Measurements from ENCODE around the gene MTHFD2. TPM values are rescaled to one million over a fixed set of nuclear protein-coding genes. Genes with fewer than 3 reads are reported as not detected.

Gene MTHFD2
- total RNA-seq, 4 donors from 2014 or later, result 15.1 to 24.8 (median 16.2) TPM

DNA sequence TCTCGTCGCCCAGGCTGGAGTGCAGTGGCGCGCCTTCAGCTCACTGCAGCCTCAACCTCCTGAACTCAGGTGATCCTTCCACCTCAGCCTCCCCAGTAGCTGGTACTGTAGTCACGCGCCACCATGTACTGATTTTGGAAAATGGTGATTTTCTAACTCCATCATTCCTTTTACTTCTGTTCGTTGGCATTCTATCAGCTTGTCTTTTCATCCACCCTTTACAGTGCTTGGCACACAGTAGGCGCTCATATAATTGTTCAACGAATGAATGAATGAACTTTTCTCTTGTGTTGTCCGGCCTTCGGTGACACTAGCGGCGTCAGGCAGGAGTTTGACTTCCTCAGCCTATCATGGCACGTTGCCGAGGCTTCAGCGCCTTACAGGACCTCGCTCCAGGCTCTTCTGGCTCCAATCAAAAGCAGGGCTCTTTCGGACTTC is 373 bp upstream of the MTHFD2 start:
- no peak for DNase-seq
- no peaks in the 10 kb centered on the region for H3K9me3 ChIP-seq

DNA sequence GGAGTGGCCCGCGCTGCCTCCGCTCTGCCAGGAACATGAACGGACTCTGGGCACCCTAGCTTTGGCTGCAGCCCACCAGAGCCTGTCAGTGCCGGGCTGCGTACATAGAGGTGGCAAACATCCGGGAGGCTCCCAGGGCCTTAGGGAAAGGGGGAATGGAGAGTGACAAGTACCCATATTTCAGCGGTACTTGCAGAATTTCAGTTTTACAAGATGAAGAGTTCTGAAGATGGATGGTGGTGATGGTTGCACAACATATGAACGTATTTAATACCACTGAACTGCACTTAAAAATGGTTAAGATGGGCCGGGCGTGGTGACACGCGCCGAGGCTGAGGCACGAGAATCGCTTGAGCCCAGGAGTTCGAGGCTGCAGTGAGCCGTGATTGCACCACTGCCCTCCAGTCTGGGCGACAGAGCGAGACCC is 873 bp downstream of the MTHFD2 start:
- Histone ChIP-seq H3K9me3 (no peaks in the 10 kb centered on the region), H3K27me3 (no peaks in the 10 kb centered on the region), H3K4me1 (peaks cover 0 to 22% (median 0%) of the 10 kb centered on the region in 4 donors), H3K27ac (peak overlapping the region; percentile 86 to 96 (median 92)), H3K36me3 (no peaks in the 10 kb centered on the region), H3K4me3 (peak overlapping the region; percentile 60 to 77 (median 68))
- TF ChIP-seq POLR2A (IDR thresholded peaks at IDR 0.05), result no peak
- TF ChIP-seq, protein P1, sequence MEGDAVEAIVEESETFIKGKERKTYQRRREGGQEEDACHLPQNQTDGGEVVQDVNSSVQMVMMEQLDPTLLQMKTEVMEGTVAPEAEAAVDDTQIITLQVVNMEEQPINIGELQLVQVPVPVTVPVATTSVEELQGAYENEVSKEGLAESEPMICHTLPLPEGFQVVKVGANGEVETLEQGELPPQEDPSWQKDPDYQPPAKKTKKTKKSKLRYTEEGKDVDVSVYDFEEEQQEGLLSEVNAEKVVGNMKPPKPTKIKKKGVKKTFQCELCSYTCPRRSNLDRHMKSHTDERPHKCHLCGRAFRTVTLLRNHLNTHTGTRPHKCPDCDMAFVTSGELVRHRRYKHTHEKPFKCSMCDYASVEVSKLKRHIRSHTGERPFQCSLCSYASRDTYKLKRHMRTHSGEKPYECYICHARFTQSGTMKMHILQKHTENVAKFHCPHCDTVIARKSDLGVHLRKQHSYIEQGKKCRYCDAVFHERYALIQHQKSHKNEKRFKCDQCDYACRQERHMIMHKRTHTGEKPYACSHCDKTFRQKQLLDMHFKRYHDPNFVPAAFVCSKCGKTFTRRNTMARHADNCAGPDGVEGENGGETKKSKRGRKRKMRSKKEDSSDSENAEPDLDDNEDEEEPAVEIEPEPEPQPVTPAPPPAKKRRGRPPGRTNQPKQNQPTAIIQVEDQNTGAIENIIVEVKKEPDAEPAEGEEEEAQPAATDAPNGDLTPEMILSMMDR (IDR thresholded peaks at IDR 0.05), result no peak
- peak in 1 of 3 donors; percentile 23 for DNase-seq

More for the DNA sequence above, 373 bp upstream of the MTHFD2 start:
- Histone ChIP-seq H3K36me3 (no peaks in the 10 kb centered on the region), H3K27ac (peak overlapping the region; percentile 86 to 96 (median 92)), H3K4me3 (peak overlapping the region; percentile 60 to 77 (median 68)), H3K4me1 (peaks cover 0 to 22% (median 0%) of the 10 kb centered on the region in 4 donors), H3K27me3 (no peaks in the 10 kb centered on the region)
- TF ChIP-seq, protein P1 (IDR thresholded peaks at IDR 0.05), result no peak
- no peak for TF ChIP-seq POLR2A (IDR thresholded peaks at IDR 0.05)

DNA sequence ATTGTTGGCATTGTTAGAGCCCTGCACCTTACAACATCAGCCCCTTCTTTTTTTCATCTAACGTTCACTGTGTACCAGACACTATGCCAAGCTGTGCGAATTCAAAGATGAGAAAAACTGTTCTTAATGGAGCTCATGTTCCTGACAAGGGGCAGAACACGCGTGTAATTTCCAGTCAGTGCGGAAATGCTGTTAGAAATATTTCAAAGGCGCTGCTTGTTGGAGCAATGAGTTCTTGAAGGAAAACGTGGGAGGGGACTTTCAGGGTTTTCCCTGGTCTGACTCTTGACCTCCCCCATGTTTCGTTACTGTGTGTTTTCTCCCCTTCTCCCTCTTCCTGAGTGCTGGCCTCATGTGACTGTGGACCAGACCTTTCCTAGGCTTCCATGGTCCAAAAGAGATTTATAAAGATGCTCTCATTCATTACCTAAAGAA is 1.5 kb downstream of the MTHFD2 start:
- H3K36me3 ChIP-seq, result no peaks in the 10 kb centered on the region
- peak overlapping the region in 3 of 4 donors; percentile 14 to 94 (median 86) for H3K27ac ChIP-seq
- peak in 1 of 3 donors; percentile 23 for DNase-seq
- no peaks in the 10 kb centered on the region for H3K9me3 ChIP-seq
- TF ChIP-seq, protein P1 (IDR thresholded peaks at IDR 0.05), result no peak
- TF ChIP-seq POLR2A (IDR thresholded peaks at IDR 0.05), result no peak
- H3K4me3 ChIP-seq, result peak overlapping the region; percentile 60 to 77 (median 68)
- H3K27me3 ChIP-seq, result no peaks in the 10 kb centered on the region
- H3K4me1 ChIP-seq, result peaks cover 0 to 25% (median under 1%) of the 10 kb centered on the region in 4 donors

DNA sequence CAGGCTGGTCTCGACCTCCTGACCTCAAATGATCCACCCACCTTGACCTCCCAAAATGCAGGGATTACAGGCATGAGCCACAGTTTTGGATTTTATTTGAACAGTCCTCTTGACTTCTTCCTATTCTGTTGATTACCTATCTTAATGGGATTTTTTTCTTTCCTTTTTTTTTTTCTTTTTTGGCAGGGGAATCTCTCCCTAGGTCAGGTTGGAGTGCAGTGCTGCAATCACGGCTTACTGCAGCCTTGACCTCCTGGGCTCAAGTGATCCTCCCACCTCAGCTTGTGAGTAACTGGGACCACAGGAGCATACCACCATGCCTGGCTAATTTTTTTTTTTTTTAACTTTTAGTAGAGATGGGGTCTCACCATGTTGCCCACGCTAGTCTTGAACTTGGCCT is 2.8 kb downstream of the MTHFD2 start:
- peak overlapping the region in 1 of 4 donors; percentile 28 for H3K27ac ChIP-seq
- H3K9me3 ChIP-seq, result no peaks in the 10 kb centered on the region
- DNase-seq, result no peak
- H3K27me3 ChIP-seq, result no peaks in the 10 kb centered on the region
- peaks cover 0 to 37% (median 6%) of the 10 kb centered on the region in 4 donors for H3K4me1 ChIP-seq
- no peak for TF ChIP-seq POLR2A (IDR thresholded peaks at IDR 0.05)
- TF ChIP-seq, protein P1 (IDR thresholded peaks at IDR 0.05), result no peak
- no peak overlapping the region for H3K4me3 ChIP-seq
- no peaks in the 10 kb centered on the region for H3K36me3 ChIP-seq

DNA sequence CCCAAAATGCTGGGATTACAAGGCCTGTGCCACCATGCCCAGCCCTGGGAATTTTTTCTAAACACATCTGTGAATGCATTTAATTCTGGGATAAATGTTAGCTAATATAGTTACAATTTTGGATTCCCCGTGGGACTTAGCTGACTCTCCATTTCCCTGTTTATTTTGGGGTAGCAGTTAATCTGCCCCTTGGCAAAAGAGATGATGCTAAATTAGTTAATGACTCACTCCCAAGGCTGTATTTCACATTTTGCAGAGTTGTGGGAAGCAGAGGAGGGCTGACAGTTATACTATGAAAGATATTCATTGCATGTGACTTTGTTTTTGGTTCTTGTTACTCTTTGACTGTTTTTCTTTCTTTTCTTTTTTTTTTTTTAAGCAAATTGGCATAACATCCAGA is 3.2 kb downstream of the MTHFD2 start:
- Histone ChIP-seq H3K27ac (peak overlapping the region in 1 of 4 donors; percentile 28), H3K4me3 (no peak overlapping the region), H3K27me3 (no peaks in the 10 kb centered on the region), H3K9me3 (no peaks in the 10 kb centered on the region), H3K36me3 (no peaks in the 10 kb centered on the region), H3K4me1 (peaks cover 0 to 41% (median 8%) of the 10 kb centered on the region in 4 donors)
- TF ChIP-seq, protein P1 (IDR thresholded peaks at IDR 0.05), result no peak
- TF ChIP-seq POLR2A (IDR thresholded peaks at IDR 0.05), result no peak
- no peak for DNase-seq

All from Peyer's patch (tissue), 4 donors.